Sigmoid colon (tissue), 7 donors: ENCODE data around the gene LIN52. TPM values are rescaled to one million over a fixed set of nuclear protein-coding genes. Genes with fewer than 3 reads are reported as not detected.
"Not testable (repeated sequence)": the region's sequence is repeated elsewhere in the genome, so short reads cannot be mapped to it uniquely, and the experiment has no call there.

Experiments used
- DNase-seq: peaks from one replicate; pipeline ENCODE4 v3.0.0-alpha.2; 2019
- H3K27ac ChIP-seq, 4 donors: fragments of 200-600 bp; sonication (generic); one replicate each; pipeline ENCODE4 v1.5.1; 2016 to 2019; ENCODE audit warnings: mild to moderate bottlenecking in 1 of 4
- H3K27me3 ChIP-seq, 3 donors: fragments of 200-600 bp; sonication (generic); one replicate each; pipeline ENCODE4 v1.5.1; 2019; ENCODE audit warnings: mild to moderate bottlenecking in 1 of 3
- H3K36me3 ChIP-seq, 4 donors: fragments of 200-600 bp; sonication (generic); one replicate each; pipeline ENCODE4 v1.5.1; 2016 to 2019
- H3K4me1 ChIP-seq, 4 donors: fragments of 200-600 bp; sonication (generic); one replicate each; pipeline ENCODE4 v1.5.1; 2017 to 2019
- H3K4me3 ChIP-seq, 4 donors: fragments of 200-600 bp; sonication (generic); one replicate each; pipeline ENCODE4 v1.5.1; 2017 to 2019; ENCODE audit warnings: mild to moderate bottlenecking in 2 of 4, moderate library complexity in 1 of 4
- H3K9me3 ChIP-seq, 4 donors: fragments of 200-600 bp in 3 of 4; sonication (generic) in 3 of 4; one replicate each; pipeline versions ENCODE4 v1.5.1 to v1.6.1; 2013 to 2019
- EP300 ChIP-seq, 4 donors: sonication (generic); formaldehyde crosslinking; IDR thresholded peaks; one replicate each; pipeline ENCODE4 v1.6.1; 2017; ENCODE audit warnings: antibody characterized with exemption in 4 of 4
- POLR2A ChIP-seq, 2 donors: fragments of 450-650 bp; IDR thresholded peaks; one replicate each; pipeline ENCODE4 v1.6.1; 2016; ENCODE audit warnings: antibody characterized with exemption in 2 of 2, mild to moderate bottlenecking in 2 of 2, moderate library complexity in 2 of 2
- POLR2AphosphoS5 ChIP-seq, 4 donors: sonication (generic); formaldehyde crosslinking; IDR thresholded peaks; one replicate each; pipeline ENCODE4 v1.6.1; 2017; ENCODE audit warnings: antibody characterized with exemption in 4 of 4
- WGBS, 2 donors: extraction: QIAGEN DNeasy Blood & Tissue Kit; methylation state at CpG; one replicate each; pipeline ENCODE4 v1.1.7; 2013; 5-methylcytosine and 5-hydroxymethylcytosine counted together
- intact Hi-C: fragments of 100-400 bp; cut with DNase I; formaldehyde crosslinking; loops from one replicate; pipeline ENCODE4 v1.15.1; 2023
- polyA plus RNA-seq, 3 donors: library from polyadenylated mRNA; stranded (reverse); fragments of 200-250 nt; gene quantifications; one replicate each; pipeline ENCODE4 v1.2.3, GENCODE V29; 2013
- total RNA-seq, 4 donors: library from RNA; depleted of rRNA; stranded (reverse); fragments of >200 nt; gene quantifications; one replicate each; pipeline ENCODE4 v1.1.0, GENCODE V29; 2016
- TF ChIP-seq, protein P1 (sequence below), 4 experiments: fragments of 450-650 bp in 3 of 4; fragments of 200-600 bp in 1 of 4; IDR thresholded peaks; one replicate each; pipeline ENCODE4 v1.5.1; 2016 to 2019; ENCODE audit warnings: antibody characterized with exemption in 4 of 4, mild to moderate bottlenecking in 3 of 4, moderate library complexity in 2 of 4
- donor health status: healthy with polysubstance abuse.
- donor health status: Bipolar disorder and iron deficiency.
- donor health status: healthy.

The LIN52 gene
- total and polyA plus RNA-seq, 7 donors: 3.7 to 11.1 (median 9.1) TPM

DNA sequence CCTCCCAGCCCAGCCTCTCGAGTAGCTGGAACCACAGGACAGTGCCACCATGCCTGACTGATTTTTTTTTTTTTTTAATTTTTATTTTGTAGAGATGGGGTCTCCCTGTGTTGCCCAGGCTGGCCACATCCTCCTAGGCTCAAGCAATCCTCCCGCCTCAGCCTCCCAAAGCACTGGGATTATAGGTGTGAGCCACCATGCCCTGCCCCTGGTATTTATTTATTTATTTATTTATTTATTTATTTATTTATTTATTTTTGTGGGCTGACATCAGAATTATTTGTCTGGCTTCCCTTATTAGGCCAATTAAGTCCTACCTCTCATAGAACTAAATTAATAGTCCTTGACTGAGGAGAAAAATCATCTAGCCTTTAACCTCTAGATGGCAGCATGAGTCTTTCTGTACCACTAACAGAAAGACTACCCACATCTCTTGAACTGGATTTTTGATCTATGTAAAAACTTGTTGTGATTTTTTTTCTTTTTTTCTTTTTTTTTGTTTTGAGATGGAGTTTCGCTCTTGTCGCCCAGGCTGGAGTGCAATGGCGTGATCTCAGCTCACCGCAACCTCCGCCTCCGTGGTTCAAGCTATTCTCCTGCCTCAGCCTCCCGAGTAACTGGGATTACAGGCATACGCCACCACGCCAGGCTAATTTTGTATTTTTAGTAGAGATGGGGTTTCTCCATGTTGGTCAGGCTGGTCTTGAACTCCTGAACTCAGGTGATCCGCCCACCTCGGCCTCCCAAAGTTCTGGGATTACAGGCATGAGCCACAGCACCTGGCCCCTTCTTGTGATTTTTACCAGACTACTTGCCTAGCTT is 26.9 kb downstream of the LIN52 start:
- intact Hi-C loops: loop anchor here (2.0 kb wide), 1 partner anchor 139 kb away; no protein-coding TSS in a partner anchor
- peaks cover 0 to 20% (median 0%) of the 10 kb centered on the region in 4 donors for H3K36me3 ChIP-seq
- H3K9me3 ChIP-seq, H3K4me3 ChIP-seq, H3K27me3 ChIP-seq, DNase-seq, H3K27ac ChIP-seq, H3K4me1 ChIP-seq: not testable (repeated sequence)
- 91 to 94% methylated on average over 13 of the region's 13 CpGs for WGBS, 2 donors
- TF ChIP-seq, protein P1, sequence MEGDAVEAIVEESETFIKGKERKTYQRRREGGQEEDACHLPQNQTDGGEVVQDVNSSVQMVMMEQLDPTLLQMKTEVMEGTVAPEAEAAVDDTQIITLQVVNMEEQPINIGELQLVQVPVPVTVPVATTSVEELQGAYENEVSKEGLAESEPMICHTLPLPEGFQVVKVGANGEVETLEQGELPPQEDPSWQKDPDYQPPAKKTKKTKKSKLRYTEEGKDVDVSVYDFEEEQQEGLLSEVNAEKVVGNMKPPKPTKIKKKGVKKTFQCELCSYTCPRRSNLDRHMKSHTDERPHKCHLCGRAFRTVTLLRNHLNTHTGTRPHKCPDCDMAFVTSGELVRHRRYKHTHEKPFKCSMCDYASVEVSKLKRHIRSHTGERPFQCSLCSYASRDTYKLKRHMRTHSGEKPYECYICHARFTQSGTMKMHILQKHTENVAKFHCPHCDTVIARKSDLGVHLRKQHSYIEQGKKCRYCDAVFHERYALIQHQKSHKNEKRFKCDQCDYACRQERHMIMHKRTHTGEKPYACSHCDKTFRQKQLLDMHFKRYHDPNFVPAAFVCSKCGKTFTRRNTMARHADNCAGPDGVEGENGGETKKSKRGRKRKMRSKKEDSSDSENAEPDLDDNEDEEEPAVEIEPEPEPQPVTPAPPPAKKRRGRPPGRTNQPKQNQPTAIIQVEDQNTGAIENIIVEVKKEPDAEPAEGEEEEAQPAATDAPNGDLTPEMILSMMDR (IDR thresholded peaks at IDR 0.05): peak in 2 of 4 experiments; percentile 34 to 49

DNA sequence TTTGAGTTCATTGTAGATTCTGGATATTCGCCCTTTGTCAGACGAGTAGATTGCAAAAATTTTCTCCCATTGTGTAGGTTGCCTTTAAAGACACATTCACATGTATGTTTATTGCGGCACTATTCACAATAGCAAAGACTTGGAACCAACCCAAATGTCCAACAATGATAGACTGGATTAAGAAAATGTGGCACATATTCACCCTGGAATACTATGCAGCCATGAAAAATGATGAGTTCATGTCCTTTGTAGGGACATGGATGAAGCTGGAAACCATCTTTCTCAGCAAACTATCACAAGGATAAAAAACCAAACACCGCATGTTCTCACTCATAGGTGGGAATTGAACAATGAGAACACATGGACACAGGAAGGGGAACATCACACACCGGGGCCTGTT is 40.7 kb downstream of the LIN52 start:
- H3K27ac ChIP-seq, H3K4me1 ChIP-seq, intact Hi-C loops, H3K9me3 ChIP-seq, DNase-seq, H3K36me3 ChIP-seq, H3K27me3 ChIP-seq, H3K4me3 ChIP-seq: not testable (repeated sequence)
- WGBS, 2 donors: 73 to 92% methylated on average over 4 of the region's 5 CpGs

DNA sequence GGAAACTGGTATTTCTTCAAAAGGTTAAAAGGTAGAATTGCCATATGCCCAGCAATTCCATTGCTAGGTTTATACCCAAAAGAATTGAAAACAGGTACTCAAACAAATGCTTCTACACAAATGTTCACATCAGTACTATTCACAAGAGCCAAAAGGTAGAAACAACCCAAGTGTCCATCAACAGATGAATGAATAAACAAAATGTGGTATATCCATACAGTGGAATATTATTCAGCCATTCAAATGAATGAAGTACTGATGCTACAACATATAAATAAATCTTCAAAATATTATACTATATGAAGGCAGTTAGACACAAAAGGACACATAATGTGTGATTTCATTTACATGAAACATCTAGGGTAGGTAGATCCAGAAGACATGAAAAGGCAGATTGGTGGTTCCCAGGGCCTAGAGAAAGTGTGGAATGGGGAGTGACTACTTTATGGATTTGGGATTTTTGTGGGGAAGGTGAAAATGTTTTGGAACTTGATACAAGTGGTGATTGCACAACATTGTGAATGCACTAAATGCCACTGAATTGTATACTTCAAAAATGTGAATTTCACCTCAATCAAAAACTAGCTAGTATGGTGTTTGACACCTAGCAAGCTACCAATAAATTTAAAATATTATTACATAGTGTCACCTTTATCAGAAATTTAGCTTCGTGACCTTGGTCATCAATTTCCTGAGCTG is 41.7 kb downstream of the LIN52 start:
- Histone ChIP-seq H3K27ac (no peak overlapping the region), H3K4me1 (no peaks in the 10 kb centered on the region), H3K4me3 (no peak overlapping the region), H3K27me3 (no peaks in the 10 kb centered on the region), H3K9me3 (peaks cover 0 to 2% (median 0%) of the 10 kb centered on the region in 4 donors), H3K36me3 (no peaks in the 10 kb centered on the region)
- TF ChIP-seq, protein P1 (IDR thresholded peaks at IDR 0.05): no peak
- TF ChIP-seq POLR2AphosphoS5 (IDR thresholded peaks at IDR 0.05) (no peak), EP300 (IDR thresholded peaks at IDR 0.05) (no peak), POLR2A (IDR thresholded peaks at IDR 0.05) (no peak)
- intact Hi-C loops: no loop called here
- 97 to 98% methylated on average over 1 of the region's 1 CpG for WGBS, 2 donors
- no peak for DNase-seq

DNA sequence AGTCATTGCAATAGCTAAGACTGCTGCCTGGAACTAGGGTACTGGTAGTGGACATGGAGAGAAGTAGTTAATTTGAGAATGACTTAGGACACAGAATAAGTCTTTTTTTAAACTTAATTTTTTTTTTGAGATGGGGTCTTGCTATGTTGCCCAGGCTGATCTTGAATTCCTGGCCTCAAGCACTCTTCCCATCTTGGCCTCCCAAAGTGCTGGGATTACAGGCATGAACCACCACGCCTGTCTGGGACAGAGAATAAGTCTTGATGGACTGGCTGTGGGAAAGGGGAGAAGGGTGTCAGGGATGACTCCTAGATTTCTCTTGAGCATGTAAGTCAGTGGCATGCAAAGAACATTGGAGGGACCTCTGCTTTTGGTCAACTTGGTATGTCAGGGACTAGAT is 42.9 kb downstream of the LIN52 start:
- Histone ChIP-seq H3K27me3 (no peaks in the 10 kb centered on the region), H3K36me3 (no peaks in the 10 kb centered on the region), H3K4me1 (no peaks in the 10 kb centered on the region), H3K27ac (no peak overlapping the region), H3K4me3 (no peak overlapping the region), H3K9me3 (peaks cover 0 to 2% (median 0%) of the 10 kb centered on the region in 4 donors)
- WGBS, 2 donors: 96% methylated on average over 1 of the region's 1 CpG
- TF ChIP-seq POLR2AphosphoS5 (IDR thresholded peaks at IDR 0.05): no peak
- TF ChIP-seq, protein P1 (IDR thresholded peaks at IDR 0.05): no peak
- no peak for TF ChIP-seq POLR2A (IDR thresholded peaks at IDR 0.05)
- no peak for TF ChIP-seq EP300 (IDR thresholded peaks at IDR 0.05)
- DNase-seq: no peak
- intact Hi-C loops: no loop called here

DNA sequence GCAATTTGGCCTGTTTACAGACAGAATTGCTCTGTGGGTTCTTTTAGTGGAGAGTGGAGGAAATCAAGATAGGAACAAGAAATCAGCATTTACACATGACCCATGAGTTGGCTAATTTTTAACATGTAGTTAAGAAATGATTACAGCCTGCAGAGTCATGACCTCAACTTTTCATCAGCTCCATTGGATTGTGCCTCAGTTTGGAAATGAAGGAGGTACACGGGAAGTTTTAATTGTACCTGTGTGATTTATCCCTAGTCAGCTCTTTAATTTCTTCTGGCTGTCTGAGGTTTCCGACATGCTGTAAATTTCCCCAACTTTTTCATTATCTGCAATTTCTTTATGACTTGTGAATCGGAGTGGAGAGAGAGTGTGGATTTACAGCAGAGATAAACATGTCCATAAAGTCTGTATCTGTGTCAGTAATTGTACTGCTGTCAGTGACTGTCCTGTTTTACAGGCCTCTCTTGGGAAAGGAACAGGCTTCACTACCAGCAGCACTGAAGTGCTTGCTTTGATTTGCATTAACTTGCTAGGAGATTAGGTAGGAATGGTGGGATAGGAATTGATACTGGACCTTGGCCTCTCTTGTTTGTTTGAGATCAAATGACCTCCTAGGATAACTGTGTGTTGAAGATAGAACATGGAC is 49.2 kb downstream of the LIN52 start:
- H3K9me3 ChIP-seq: no peaks in the 10 kb centered on the region
- 13 to 53% methylated on average over 3 of the region's 3 CpGs for WGBS, 2 donors
- H3K4me1 ChIP-seq: no peaks in the 10 kb centered on the region
- H3K36me3 ChIP-seq: no peaks in the 10 kb centered on the region
- H3K27ac ChIP-seq: no peak overlapping the region
- TF ChIP-seq, protein P1 (IDR thresholded peaks at IDR 0.05): no peak
- TF ChIP-seq POLR2A (IDR thresholded peaks at IDR 0.05) (no peak), POLR2AphosphoS5 (IDR thresholded peaks at IDR 0.05) (no peak), EP300 (IDR thresholded peaks at IDR 0.05) (no peak)
- H3K4me3 ChIP-seq: no peak overlapping the region
- intact Hi-C loops: no loop called here
- no peak for DNase-seq
- H3K27me3 ChIP-seq: no peaks in the 10 kb centered on the region
